Posterior vena cava (tissue), 2 donors: ENCODE results near the gene BHLHE41. TPM values are rescaled to one million over a fixed set of nuclear protein-coding genes. Genes with fewer than 3 reads are reported as not detected.

Source experiments
- DNase-seq: peaks from one replicate; pipeline ENCODE4 v3.0.0-alpha.2; 2020; ENCODE audit warnings: low spot score
- intact Hi-C, 2 donors: fragments of 100-400 bp; cut with DNase I; formaldehyde crosslinking; loops; one replicate each; pipeline versions ENCODE4 v1.14.1 to v1.14.2; 2022 to 2023
- total RNA-seq, 2 donors: library from RNA; stranded (reverse); fragmentation: NEBNext Ultra II Directional; extraction: Animal tissue kit (Norgen Biotek cat#: 25700); gene quantifications; one replicate each; pipeline ENCODE4 v1.2.1, GENCODE V29; 2021
- donor health status: DM: yes; HTN: yes; CAD: no.
- donor health status: DM: yes; HTN: yes; CAD: no.

Gene BHLHE41
- total RNA-seq, 2 donors from 2014 or later: 15.9 to 18.6 TPM

DNA sequence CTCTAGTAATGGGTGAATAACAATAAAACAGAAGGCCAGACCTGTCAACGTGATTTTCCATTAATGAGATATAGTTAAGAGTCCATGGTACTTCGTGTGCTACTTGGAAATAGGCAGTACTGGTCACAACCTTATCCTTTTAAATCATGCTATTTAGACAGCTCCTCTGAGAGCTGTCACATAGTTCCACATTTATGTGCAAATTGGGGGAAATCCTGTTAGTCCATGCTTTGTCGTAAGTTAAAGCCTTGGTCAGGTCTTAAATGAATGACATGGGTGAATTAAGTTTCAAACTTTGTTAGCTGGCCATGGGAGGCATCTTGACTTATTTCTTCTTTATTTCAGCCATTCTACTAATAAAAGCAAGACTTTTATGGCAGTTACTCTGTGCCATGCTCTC lies 11.9 kb upstream of the BHLHE41 start:
- intact Hi-C loops: loop anchor here in 1 of 2 donors (5.0 kb wide), 1 partner anchor 101 kb away; no protein-coding TSS in a partner anchor
- DNase-seq: no peak

- intact Hi-C loops: loop anchor here in 1 of 2 donors (5.0 kb wide), 1 partner anchor 102 kb away; no protein-coding TSS in a partner anchor
- DNase-seq: no peak
Observed at GRCh38 chr12:26135571-26135970, 10.7 kb upstream of the BHLHE41 start.

GRCh38 chr12:26135010-26135420 lies 10.2 kb upstream of the BHLHE41 start:
- intact Hi-C loops: loop anchor here in 1 of 2 donors (5.0 kb wide), 1 partner anchor 102 kb away; no protein-coding TSS in a partner anchor
- DNase-seq: no peak

DNA sequence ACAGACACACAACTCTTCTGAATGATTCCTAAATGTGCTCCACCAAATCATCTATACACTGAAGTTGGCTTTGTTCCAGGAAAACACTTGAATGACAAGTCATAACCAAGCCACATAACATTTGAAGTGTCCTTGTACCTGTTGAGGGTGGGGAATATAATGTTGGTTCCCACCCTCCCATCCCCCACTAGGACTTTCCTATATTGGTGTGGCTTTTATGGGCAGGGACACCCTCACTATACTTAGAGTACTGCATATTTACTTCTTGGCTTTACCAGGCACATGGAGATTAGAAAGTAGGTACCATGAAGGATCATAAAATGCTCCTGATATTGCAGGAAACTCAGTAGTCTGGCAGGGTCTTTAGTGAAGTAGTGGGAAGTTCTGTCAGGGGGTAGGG lies 9.7 kb upstream of the BHLHE41 start:
- intact Hi-C loops: no loop called here
- DNase-seq: no peak

DNA sequence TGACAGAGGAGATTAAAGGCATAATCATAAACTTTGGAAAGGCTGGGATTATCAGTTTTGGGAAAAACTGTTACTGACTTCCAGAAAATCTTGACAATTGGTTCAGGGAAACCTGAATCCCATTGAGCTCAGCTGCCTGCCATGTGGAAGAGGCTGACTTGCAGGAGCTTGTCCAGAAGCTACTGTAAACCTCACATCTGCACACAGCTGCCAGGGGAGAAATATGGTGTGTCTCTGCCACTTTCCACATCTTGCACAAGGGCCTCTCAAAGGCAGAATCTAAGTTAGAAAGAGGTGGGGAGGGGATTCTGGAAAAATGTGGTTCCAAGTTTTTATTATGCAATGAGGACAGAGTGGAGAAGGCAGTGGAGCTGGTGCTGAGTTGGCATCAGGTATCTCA lies 8.7 kb upstream of the BHLHE41 start:
- no peak for DNase-seq
- intact Hi-C loops: no loop called here

- intact Hi-C loops: no loop called here
- no peak for DNase-seq
Observed at GRCh38 chr12:26132866-26133265, 8.0 kb upstream of the BHLHE41 start.

DNA sequence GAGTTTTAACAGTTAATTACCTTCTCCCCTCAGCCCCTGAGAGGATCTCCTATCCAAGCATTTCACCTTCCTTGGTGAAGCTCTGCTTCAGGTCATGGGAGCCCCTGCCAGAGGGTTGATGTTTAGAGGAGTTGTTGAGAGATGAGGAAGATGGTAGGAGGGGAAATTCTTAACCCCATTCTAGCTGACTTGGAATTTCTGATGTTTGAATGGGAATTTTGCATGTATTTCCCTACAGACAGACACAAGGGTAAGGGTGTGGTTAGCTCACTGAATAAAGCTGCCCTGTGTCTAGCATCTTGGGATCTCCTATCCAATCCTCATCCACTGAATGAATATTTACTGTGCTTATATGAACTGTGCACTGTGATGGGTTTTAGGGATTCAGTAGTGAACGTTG lies 7.1 kb upstream of the BHLHE41 start:
- intact Hi-C loops: no loop called here
- DNase-seq: no peak

GRCh38 chr12:26130728-26131127 lies 5.9 kb upstream of the BHLHE41 start:
- intact Hi-C loops: no loop called here
- DNase-seq: no peak

DNA sequence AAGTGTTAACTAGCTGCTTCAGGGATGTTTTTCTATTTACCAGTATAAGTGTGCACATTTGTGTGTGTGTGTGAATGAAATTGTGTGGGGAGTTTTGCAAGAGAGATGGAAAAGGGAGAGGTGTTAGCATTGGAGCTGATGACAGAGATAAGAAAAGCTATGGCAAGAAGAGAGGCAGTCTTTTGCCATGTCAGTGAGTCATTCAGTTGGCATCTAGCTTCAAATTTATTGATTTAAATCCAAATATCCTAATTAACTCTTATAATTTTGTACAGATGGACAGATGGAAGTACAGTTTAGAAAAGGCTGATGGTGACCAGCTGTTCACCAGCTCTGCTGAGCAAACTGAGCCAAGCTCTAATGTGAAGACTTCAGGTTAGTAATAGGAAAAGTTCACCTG lies 3.3 kb upstream of the BHLHE41 start:
- no peak for DNase-seq
- intact Hi-C loops: loop anchor here in 1 of 2 donors (10.0 kb wide), 2 partner anchors 67 to 147 kb away; partner anchors contain the start of gene SSPN

DNA sequence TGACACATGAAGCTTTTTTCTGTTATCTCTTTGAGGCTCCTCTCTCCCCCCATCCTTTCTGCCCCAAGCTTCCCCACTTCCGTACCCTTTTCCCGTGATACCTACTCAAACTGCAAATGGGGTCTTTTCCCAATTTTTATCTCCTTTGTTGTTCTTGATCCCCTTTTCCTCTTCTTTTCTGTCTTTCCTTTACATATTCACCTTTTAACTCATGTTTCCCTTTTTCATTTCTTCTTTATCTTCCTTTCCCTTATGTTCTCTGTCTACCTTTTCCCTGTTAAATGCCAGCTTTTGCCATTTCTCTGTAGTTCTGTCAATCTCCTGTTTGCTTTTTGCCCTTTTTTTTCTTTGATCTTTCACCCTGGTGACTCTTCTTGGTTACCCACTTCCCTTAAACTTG lies 2.6 kb upstream of the BHLHE41 start:
- DNase-seq: no peak
- intact Hi-C loops: loop anchor here in 1 of 2 donors (10.0 kb wide), 2 partner anchors 67 to 147 kb away; partner anchors contain the start of gene SSPN

- intact Hi-C loops: loop anchor here (1.0 to 10.0 kb wide), 3 partner anchors 24 to 148 kb away; partner anchors contain the start of gene SSPN (in 1 of the 2)
- peak; percentile 96 for DNase-seq
Observed at GRCh38 chr12:26126340-26127284, 1.8 kb upstream of the BHLHE41 start.

DNA sequence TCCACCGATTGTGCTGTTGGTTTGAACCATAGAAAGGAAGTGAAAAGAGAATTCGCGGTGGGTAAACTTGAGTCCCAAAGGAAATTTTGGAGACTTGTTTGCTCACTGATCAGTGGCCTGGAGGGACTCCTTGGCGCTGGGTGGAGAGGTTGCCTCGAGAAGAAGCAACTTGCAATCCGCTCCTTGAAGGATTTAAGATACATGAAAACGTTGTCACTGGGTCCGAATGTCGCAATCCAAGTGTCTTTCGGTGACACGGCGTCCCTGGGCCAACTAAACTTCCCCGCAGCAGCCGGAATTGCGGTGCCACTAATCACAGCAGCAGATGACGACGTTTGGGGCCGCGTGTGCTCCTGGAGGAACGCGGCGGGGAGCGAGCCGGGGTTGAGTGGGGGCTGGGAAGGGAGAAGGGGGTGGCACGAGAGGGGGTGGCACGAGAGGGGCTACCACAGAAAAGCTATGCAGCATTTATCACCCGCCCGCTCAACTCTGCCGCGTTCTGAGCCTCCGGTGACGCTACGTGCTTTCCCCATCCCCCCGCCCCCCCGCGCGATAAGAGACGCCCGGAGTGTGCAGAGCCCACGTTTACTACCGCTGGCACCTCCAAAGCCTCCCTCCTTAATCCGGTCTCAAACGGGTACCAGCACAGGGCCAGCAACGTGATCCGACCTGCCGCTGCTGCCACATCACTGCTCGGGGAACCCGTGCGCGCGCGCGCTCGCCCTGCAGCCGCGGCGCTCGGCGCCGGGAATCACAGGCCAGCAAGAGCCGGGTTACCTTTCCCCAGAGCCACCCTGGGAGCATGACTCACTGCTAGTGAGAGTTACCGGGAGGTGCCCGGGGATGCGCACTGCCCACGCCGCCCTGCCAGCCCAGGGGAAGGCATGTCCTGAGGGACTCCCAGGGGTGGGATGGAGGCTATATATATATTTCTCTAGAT lies 833 bp upstream of the BHLHE41 start:
- intact Hi-C loops: loop anchor here (1.0 to 10.0 kb wide), 3 partner anchors 25 to 149 kb away; partner anchors contain the start of gene SSPN (in 1 of the 2)
- DNase-seq: peak; percentile 91

DNA sequence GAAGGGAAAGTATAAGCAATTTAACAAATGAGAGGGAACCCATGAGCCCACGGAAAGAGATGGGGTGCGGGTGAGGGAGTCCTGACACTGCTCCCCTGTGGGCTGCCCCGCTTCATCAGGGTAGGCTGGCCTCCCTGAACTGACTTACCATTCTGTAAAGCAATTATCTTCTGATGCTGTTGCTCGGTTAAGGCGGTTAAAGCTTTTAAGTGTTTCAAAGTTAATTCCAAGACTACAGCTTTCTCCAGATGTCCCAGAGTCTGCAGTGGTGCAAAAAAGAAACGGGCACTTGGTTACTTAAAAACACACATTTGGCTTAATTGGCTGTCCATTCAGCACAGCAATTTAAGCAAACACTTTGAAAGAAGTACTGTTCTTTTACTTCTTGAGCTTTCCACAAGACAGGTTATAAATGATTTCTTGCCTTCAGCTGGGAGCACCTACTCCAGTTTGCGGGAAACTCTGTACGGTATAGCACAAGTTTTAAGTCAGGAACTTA lies 1.3 kb downstream of the BHLHE41 start:
- intact Hi-C loops: loop anchor here in 1 of 2 donors (10.0 kb wide), 2 partner anchors 71 to 151 kb away; partner anchors contain the start of gene SSPN

GRCh38 chr12:26122681-26123481 lies 2.0 kb downstream of the BHLHE41 start:
- DNase-seq: peak; percentile 89
- intact Hi-C loops: loop anchor here in 1 of 2 donors (10.0 kb wide), 2 partner anchors 72 to 152 kb away; partner anchors contain the start of gene SSPN

More for the DNA sequence above, 1.3 kb downstream of the BHLHE41 start:
- DNase-seq: no peak

DNA sequence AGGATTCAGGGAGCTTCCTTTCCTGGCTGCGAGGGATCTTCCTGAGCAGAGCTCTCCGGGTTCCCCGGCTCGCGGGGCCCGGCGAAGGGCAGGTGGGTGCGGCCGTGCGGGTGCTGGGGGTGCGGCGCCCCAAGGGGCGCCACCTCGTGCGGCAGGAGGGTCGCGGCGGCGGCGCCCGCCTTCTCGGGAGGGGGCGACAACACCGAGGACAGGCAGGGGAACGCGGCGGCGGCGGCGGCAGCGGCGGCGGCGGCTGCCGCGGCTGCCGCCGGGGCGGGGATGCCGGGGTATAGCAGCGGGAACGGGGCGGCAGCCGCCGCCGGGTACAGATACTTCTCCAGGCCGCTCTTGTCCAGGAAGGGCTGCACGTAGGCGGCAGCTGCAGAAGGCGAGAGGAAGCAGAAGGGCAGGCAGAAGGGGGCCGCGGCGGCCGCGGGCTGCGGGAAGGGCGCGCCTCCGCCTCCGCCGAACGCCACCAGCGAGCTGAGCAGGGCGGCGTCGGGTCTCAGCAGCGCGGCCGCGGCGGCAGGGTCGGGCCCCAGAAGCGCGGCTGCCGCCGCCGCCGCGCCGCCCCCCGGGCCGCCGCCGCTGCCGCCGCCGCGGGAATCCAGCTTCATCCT lies 2.7 kb downstream of the BHLHE41 start:
- intact Hi-C loops: loop anchor here in 1 of 2 donors (10.0 kb wide), 2 partner anchors 73 to 153 kb away; partner anchors contain the start of gene SSPN
- DNase-seq: no peak

DNA sequence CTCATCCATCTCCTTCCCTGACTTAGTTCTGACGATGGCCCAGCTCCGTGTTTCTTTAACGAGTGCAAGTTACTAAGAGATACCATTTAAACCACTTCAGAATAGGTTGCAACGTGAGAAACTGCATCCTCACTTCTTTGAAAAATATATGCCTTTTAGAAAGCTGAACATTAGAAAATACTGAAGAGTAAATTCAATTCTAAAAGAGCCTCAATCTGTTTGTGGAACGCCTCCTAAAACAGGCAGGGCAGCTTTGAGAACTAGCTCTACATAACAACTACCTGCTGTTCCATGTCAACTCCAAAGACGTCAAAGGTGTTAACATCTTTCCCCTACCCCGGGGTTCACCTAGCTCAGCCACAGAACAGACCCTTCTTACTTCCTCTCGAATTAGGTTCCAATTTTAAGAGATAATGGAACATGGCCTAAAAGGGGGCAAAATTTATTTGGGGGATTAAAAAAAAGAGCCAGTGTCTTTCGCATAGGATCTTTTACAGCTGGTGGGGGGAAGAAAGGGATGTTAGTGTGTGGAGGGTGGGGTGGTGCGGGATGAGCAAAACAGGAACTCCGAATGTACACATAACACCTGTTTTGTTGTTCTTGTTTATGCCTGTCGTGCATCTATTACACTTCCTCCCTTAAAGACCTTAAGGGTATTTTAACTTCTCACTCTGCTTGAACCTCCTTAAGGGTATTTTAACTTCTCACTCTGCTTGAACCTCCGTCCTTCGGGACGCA lies 3.3 kb downstream of the BHLHE41 start:
- intact Hi-C loops: loop anchor here in 1 of 2 donors (10.0 kb wide), 2 partner anchors 73 to 153 kb away; partner anchors contain the start of gene SSPN
- no peak for DNase-seq
